ENCODE data around the gene IGF1. TPM values are rescaled to one million over a fixed set of nuclear protein-coding genes. Genes with fewer than 3 reads are reported as not detected.

IGF1 gene
- total and polyA plus RNA-seq, 9 of the 15 experiments (the other 6 are each of a cell fraction or from before 2014, with no cell fraction given) = 3.7 to 13.9 (median 4.5) TPM

DNA sequence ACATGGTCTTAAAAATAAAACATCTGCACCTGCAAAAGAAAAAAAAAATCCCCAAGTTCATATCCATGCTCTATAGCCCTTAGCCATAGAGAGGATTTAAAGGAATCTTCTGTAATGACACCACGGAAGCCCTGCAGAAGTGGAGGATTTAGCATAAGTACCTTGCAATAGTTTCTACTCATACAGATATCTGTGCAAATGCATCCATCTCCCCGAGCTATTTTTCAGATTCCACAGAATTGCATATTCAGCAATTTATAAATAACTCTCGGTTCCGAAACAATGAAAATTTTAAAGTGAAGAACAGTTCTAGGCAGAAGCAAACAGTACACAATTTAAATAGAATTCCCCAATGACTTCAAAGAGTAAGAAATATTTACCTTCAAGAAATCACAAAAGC lies 424 bp downstream of the IGF1 start (continued):
- TF ChIP-seq TEAD4 (IDR thresholded peaks at IDR 0.05; ENCODE audit: low read length) (no peak), TEAD4 (CRISPR knock-in tag; IDR thresholded peaks at IDR 0.05; ENCODE audit: borderline replicate concordance) (no peak), MAFG (tag; conservative IDR thresholded peaks at IDR 0.05) (peak; percentile 90), CHD7 (IDR thresholded peaks at IDR 0.05; ENCODE audit: low read depth, low read length) (no peak), SAFB (IDR thresholded peaks at IDR 0.05; ENCODE audit: borderline replicate concordance, low read depth, low read length) (no peak), U2AF1 (optimal IDR thresholded peaks at IDR 0.05; ENCODE audit: low read depth, low read length) (no peak), ZNF589 (CRISPR knock-in tag; IDR thresholded peaks at IDR 0.05; ENCODE audit: low read depth) (no peak)

Measured in K562 (cell line).